SK-N-MC (cell line): ENCODE results near the gene ESF1.

Experiments used
- FOXP2 ChIP-seq: optimal IDR thresholded peaks from 2 replicates; pipeline ENCODE3; 2011; ENCODE audit warnings: mild to moderate bottlenecking, moderate library complexity; ENCODE audit not compliant: insufficient read depth; ENCODE audit errors: extremely low read length, control extremely low read depth
- POLR2AphosphoS5 ChIP-seq: IDR thresholded peaks from 2 replicates; pipeline ENCODE4 v1.6.1; 2012; ENCODE audit warnings: mild to moderate bottlenecking, low read depth, low read length, borderline replicate concordance

GRCh38 chr20:13831476-13831875 lies 46.8 kb upstream of the ESF1 start:
- no peak for TF ChIP-seq FOXP2
- TF ChIP-seq POLR2AphosphoS5, result no peak
